Smooth muscle cell (in vitro differentiated cells): ENCODE data around the gene CYFIP1. TPM values are rescaled to one million over a fixed set of nuclear protein-coding genes. Genes with fewer than 3 reads are reported as not detected.

Experiments used
- DNase-seq: peaks from one replicate; lab custom pipeline; 2025; ENCODE audit not compliant: unreplicated experiment; lab: John Stamatoyannopoulos, UW
- H2AFZ ChIP-seq: fragments of 200-600 bp; sonication (generic); 2 replicates; pipeline ENCODE4 v1.6.0; 2016; ENCODE audit warnings: antibody characterized with exemption, low read depth, mild to moderate bottlenecking
- H3F3A ChIP-seq: fragments of 200-600 bp; sonication (generic); 2 replicates; pipeline ENCODE4 v1.6.0; 2017; ENCODE audit warnings: antibody characterized with exemption, low read depth
- H3K27ac ChIP-seq: fragments of 200-600 bp; sonication (generic); 2 replicates; pipeline ENCODE4 v1.5.1; 2016; ENCODE audit warnings: low read depth, mild to moderate bottlenecking
- H3K27me3 ChIP-seq: fragments of 200-600 bp; sonication (generic); 2 replicates; pipeline ENCODE4 v1.6.1; 2016; ENCODE audit warnings: low read depth, mild to moderate bottlenecking
- H3K36me3 ChIP-seq: fragments of 200-600 bp; sonication (generic); 2 replicates; pipeline ENCODE4 v1.5.1; 2016; ENCODE audit warnings: low read depth
- H3K4me1 ChIP-seq: fragments of 200-600 bp; sonication (generic); 2 replicates; pipeline ENCODE4 v1.5.1; 2016; ENCODE audit warnings: low read depth
- H3K4me2 ChIP-seq: fragments of 200-600 bp; sonication (generic); 2 replicates; pipeline ENCODE4 v1.6.0; 2016; ENCODE audit warnings: mild to moderate bottlenecking
- H3K4me3 ChIP-seq: fragments of 200-600 bp; sonication (generic); 2 replicates; pipeline ENCODE4 v1.5.1; 2016; ENCODE audit warnings: mild to moderate bottlenecking
- H3K79me2 ChIP-seq: fragments of 200-600 bp; sonication (generic); 2 replicates; pipeline ENCODE4 v1.6.0; 2016; ENCODE audit warnings: low read depth, mild to moderate bottlenecking
- H3K9ac ChIP-seq: fragments of 200-600 bp; sonication (generic); 2 replicates; pipeline ENCODE4 v1.6.0; 2016; ENCODE audit warnings: low read depth
- H3K9me3 ChIP-seq: fragments of 200-600 bp; sonication (generic); replicated peaks from 2 replicates; pipeline ENCODE4 v1.5.1; 2016; ENCODE audit warnings: low read depth
- H4K20me1 ChIP-seq: fragments of 200-600 bp; sonication (generic); 2 replicates; pipeline ENCODE4 v1.6.0; 2016; ENCODE audit warnings: low read depth
- CTCF ChIP-seq: fragments of 200-600 bp; sonication (generic); IDR thresholded peaks from 2 replicates; pipeline ENCODE4 v1.5.1; 2017; ENCODE audit warnings: borderline replicate concordance, mild to moderate bottlenecking, antibody characterized with exemption; ENCODE audit not compliant: insufficient read depth, poor library complexity, severe bottlenecking
- WGBS: methylation state at CpG from one replicate; pipeline ENCODE4 v1.1.7; 2016; ENCODE audit warnings: low lambda C conversion rate; 5-methylcytosine and 5-hydroxymethylcytosine counted together
- polyA plus RNA-seq: library from polyadenylated mRNA; unstranded; fragments of >200 nt; fragmentation: Nextera tagmentation; extraction: Ambion mirVana; gene quantifications from 2 replicates; pipeline ENCODE4 v1.2.1, GENCODE V29; 2016
- total RNA-seq: library from RNA; depleted of rRNA; stranded (reverse); fragments of >200 nt; gene quantifications from 2 replicates; pipeline ENCODE4 v1.2.3, GENCODE V29; 2014

Gene CYFIP1
- total and polyA plus RNA-seq, 2 experiments from 2014 or later: 65.2 to 67.6 TPM

GRCh38 chr15:22930782-22931484, 49.2 kb downstream of the CYFIP1 start:
- no peak overlapping the region for H3K9ac ChIP-seq
- no peak for DNase-seq
- H3F3A ChIP-seq: no peaks in the 10 kb centered on the region
- no peaks in the 10 kb centered on the region for H3K36me3 ChIP-seq
- no peaks in the 10 kb centered on the region for H3K9me3 ChIP-seq
- H3K4me2 ChIP-seq: no peak overlapping the region
- no peak overlapping the region for H2AFZ ChIP-seq
- no peak overlapping the region for H3K4me3 ChIP-seq
- no peaks in the 10 kb centered on the region for H3K27me3 ChIP-seq
- TF ChIP-seq CTCF: no peak
- WGBS: 90% methylated on average over 10 of the region's 10 CpGs
- H3K79me2 ChIP-seq: no peaks in the 10 kb centered on the region
- no peak overlapping the region for H3K27ac ChIP-seq
- no peaks in the 10 kb centered on the region for H3K4me1 ChIP-seq
- peaks cover 15% of the 10 kb centered on the region for H4K20me1 ChIP-seq

- H2AFZ ChIP-seq: no peak overlapping the region
- no peaks in the 10 kb centered on the region for H3K9me3 ChIP-seq
- TF ChIP-seq CTCF: no peak
- no peaks in the 10 kb centered on the region for H3K4me1 ChIP-seq
- DNase-seq: no peak
- H3K79me2 ChIP-seq: no peaks in the 10 kb centered on the region
- no peak overlapping the region for H3K9ac ChIP-seq
- no peaks in the 10 kb centered on the region for H3K27me3 ChIP-seq
- H3F3A ChIP-seq: no peaks in the 10 kb centered on the region
- no peaks in the 10 kb centered on the region for H4K20me1 ChIP-seq
- H3K4me3 ChIP-seq: no peak overlapping the region
- H3K4me2 ChIP-seq: no peak overlapping the region
- no peaks in the 10 kb centered on the region for H3K36me3 ChIP-seq
- no peak overlapping the region for H3K27ac ChIP-seq
- 95% methylated on average over 17 of the region's 25 CpGs for WGBS
Observed at GRCh38 chr15:22927761-22928160, 52.4 kb downstream of the CYFIP1 start.

- H3K4me3 ChIP-seq: no peak overlapping the region
- no peaks in the 10 kb centered on the region for H3K4me1 ChIP-seq
- no peaks in the 10 kb centered on the region for H3K27me3 ChIP-seq
- H3K27ac ChIP-seq: no peak overlapping the region
- no peaks in the 10 kb centered on the region for H3K9me3 ChIP-seq
- WGBS: 97% methylated on average over 17 of the region's 17 CpGs
- no peak overlapping the region for H3K4me2 ChIP-seq
- no peak overlapping the region for H3K9ac ChIP-seq
- no peaks in the 10 kb centered on the region for H4K20me1 ChIP-seq
- no peak overlapping the region for H2AFZ ChIP-seq
- no peak for DNase-seq
- H3F3A ChIP-seq: no peaks in the 10 kb centered on the region
- no peaks in the 10 kb centered on the region for H3K36me3 ChIP-seq
- no peak for TF ChIP-seq CTCF
- no peaks in the 10 kb centered on the region for H3K79me2 ChIP-seq
Observed at GRCh38 chr15:22925875-22926274, 54.3 kb downstream of the CYFIP1 start.

GRCh38 chr15:22922003-22922402, 58.2 kb downstream of the CYFIP1 start:
- DNase-seq: no peak
- Histone ChIP-seq H3K9ac (no peak overlapping the region), H3K36me3 (no peaks in the 10 kb centered on the region), H2AFZ (no peak overlapping the region), H3K27ac (no peak overlapping the region), H3K27me3 (no peaks in the 10 kb centered on the region), H3K4me3 (no peak overlapping the region), H4K20me1 (no peaks in the 10 kb centered on the region), H3K4me2 (no peak overlapping the region), H3K9me3 (no peaks in the 10 kb centered on the region), H3K79me2 (no peaks in the 10 kb centered on the region), H3K4me1 (no peaks in the 10 kb centered on the region), H3F3A (no peaks in the 10 kb centered on the region)
- WGBS: 85% methylated on average over 5 of the region's 5 CpGs
- no peak for TF ChIP-seq CTCF
